ENCODE data around the gene ATF6. TPM values are rescaled to one million over a fixed set of nuclear protein-coding genes. Genes with fewer than 3 reads are reported as not detected.

The ATF6 gene
- total and polyA plus RNA-seq, 9 of the 15 experiments (the other 6 are each of a cell fraction or from before 2014, with no cell fraction given), result 11.7 to 32.4 (median 20.4) TPM

DNA sequence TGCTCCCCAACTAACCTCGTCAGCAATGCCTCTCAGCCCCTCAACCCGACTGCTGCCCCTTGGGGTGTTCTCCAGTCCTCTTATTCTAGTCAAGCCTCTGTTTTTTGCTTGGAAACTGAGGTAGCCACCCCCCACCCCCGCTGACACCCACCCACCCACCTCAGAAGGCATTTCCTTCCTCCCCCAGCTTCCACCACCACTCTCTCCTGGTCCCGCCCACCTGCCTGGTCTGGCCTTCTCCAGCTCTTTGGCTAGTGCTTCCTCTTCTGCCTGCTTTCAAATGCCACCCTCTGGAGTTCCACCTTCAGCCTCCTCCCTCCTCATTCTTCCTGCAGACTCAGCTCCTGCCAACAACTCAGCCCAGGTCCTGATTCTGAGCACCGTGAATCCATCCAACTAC lies 222.3 kb downstream of the ATF6 start:
- H2AFZ ChIP-seq (ENCODE audit: low read depth, low read length), result no peak overlapping the region
- ATAC-seq (no peak), DNase-seq (ENCODE audit: extremely low read depth in 1 of 4, low spot score in 3 of 4) (no peak), FAIRE-seq (no peak)
- no peak overlapping the region for H3K4me3 ChIP-seq
- no peak for TF ChIP-seq NCOA4 (IDR thresholded peaks at IDR 0.05; ENCODE audit: partially characterized antibody)
- TF ChIP-seq NONO (IDR thresholded peaks at IDR 0.05; ENCODE audit: low read depth in 2 of 2, low read length in 1 of 2), result no peak
- no peak for TF ChIP-seq POLR2H (tag; IDR thresholded peaks at IDR 0.05; ENCODE audit: low read depth)
- H3K4me2 ChIP-seq (ENCODE audit: insufficient read depth, low read length), result no peak overlapping the region
- H3K4me1 ChIP-seq (replicated peaks in 1 of 2; ENCODE audit: control insufficient read depth in 2 of 2, insufficient read depth in 2 of 2, low read length in 2 of 2), result peaks cover 0 to 8% of the 10 kb centered on the region in 2 experiments; a peak in 2 of 5 replicates
- peaks cover 14 to 44% of the 10 kb centered on the region in 2 experiments; a peak in 3 of 5 replicates for H3K27me3 ChIP-seq (ENCODE audit: control insufficient read depth in 2 of 2, insufficient read depth in 2 of 2, low read length in 2 of 2)
- no TSS peak for BruUV-seq (replicated peaks)
- H4K20me1 ChIP-seq (replicated peaks; ENCODE audit: control insufficient read depth, insufficient read depth, low read length), result no peaks in the 10 kb centered on the region
- no peaks in the 10 kb centered on the region for H3K79me2 ChIP-seq (ENCODE audit: control insufficient read depth, insufficient read depth, low read length)
- 0% methylated on average over 4 of the region's 5 CpGs for WGBS (ENCODE audit: insufficient coverage, low coverage, missing lambda C conversion rate)
- ChIA-PET POLR2A (interaction anchor here (1.4 kb wide), 1 partner anchor 10 kb away, joined by 4 read pairs; no protein-coding TSS in a partner anchor), CTCF (ENCODE audit: low intra/inter-chr PET ratio) (no interaction called here)
- intact Hi-C loops (cut with micrococcal nuclease) (no loop called here), in situ Hi-C loops (cut with MboI) (no loop called here)
- no peaks in the 10 kb centered on the region for H3K9me1 ChIP-seq (ENCODE audit: control insufficient read depth, insufficient read depth, low read length)
- H3K36me3 ChIP-seq (ENCODE audit: control insufficient read depth, insufficient read depth, low read length), result no peaks in the 10 kb centered on the region
- H3K27ac ChIP-seq (ENCODE audit: extremely low read depth, low read depth, low read length), result no peak overlapping the region
- no peaks in the 10 kb centered on the region for H3K9me3 ChIP-seq (replicated peaks; ENCODE audit: control insufficient read depth, insufficient read depth, low read depth, low read length)
- H3K9ac ChIP-seq (ENCODE audit: insufficient read depth in 1 of 2, low read depth in 2 of 2, low read length in 2 of 2), result no peak overlapping the region

DNA sequence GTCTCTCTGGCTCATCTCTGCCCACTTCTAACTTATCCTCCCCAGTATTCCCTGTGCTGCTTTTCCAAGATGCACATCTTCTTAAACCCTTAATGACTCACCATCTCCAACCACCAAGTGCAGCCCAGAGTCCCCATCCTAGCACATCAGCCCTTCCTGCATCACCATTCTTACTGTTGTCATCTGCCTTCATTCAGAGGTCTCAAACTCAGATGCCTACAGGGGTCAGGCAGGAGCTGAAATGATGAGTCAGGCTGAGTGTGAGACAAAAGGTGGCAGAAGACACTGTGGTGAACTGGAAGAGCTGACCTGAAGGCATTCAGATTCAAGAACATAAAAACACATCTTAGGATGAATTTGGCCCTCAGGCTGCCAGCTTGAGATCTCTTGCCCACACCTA lies 223.0 kb downstream of the ATF6 start:
- ChIA-PET CTCF (ENCODE audit: low intra/inter-chr PET ratio) (no interaction called here), POLR2A (interaction anchor here (0.7 kb wide), 1 partner anchor 10 kb away, joined by 3 read pairs; no protein-coding TSS in a partner anchor)
- Histone ChIP-seq H3K9me3 (replicated peaks; ENCODE audit: control insufficient read depth, insufficient read depth, low read depth, low read length) (no peaks in the 10 kb centered on the region), H4K20me1 (replicated peaks; ENCODE audit: control insufficient read depth, insufficient read depth, low read length) (no peaks in the 10 kb centered on the region), H3K4me2 (ENCODE audit: insufficient read depth, low read length) (no peak overlapping the region), H3K4me3 (no peak overlapping the region), H3K4me1 (replicated peaks in 1 of 2; ENCODE audit: control insufficient read depth in 2 of 2, insufficient read depth in 2 of 2, low read length in 2 of 2) (peaks cover 0 to 3% of the 10 kb centered on the region in 2 experiments; a peak in 2 of 5 replicates), H3K27me3 (ENCODE audit: control insufficient read depth in 2 of 2, insufficient read depth in 2 of 2, low read length in 2 of 2) (peaks cover 12 to 44% of the 10 kb centered on the region in 2 experiments; a peak in 3 of 5 replicates), H3K9ac (ENCODE audit: insufficient read depth in 1 of 2, low read depth in 2 of 2, low read length in 2 of 2) (no peak overlapping the region), H3K79me2 (ENCODE audit: control insufficient read depth, insufficient read depth, low read length) (no peaks in the 10 kb centered on the region), H3K9me1 (ENCODE audit: control insufficient read depth, insufficient read depth, low read length) (no peaks in the 10 kb centered on the region), H2AFZ (ENCODE audit: low read depth, low read length) (no peak overlapping the region), H3K36me3 (ENCODE audit: control insufficient read depth, insufficient read depth, low read length) (no peaks in the 10 kb centered on the region), H3K27ac (ENCODE audit: extremely low read depth, low read depth, low read length) (no peak overlapping the region)
- in situ Hi-C loops (cut with MboI), result no loop called here
- ATAC-seq (peak; percentile 46; the same call in 2 of the 3 replicates), DNase-seq (ENCODE audit: extremely low read depth in 1 of 4, low spot score in 3 of 4) (peak in 1 of 4 experiments; percentile 12), FAIRE-seq (peak; percentile 44)
- BruUV-seq (replicated peaks), result no TSS peak
- intact Hi-C loops (cut with micrococcal nuclease), result no loop called here
- no peak for TF ChIP-seq RAD21 (CRISPR knock-in tag; conservative IDR thresholded peaks at IDR 0.05 in 1 of 2, IDR thresholded peaks at IDR 0.05 in 1 of 2)
- TF ChIP-seq EP300 (IDR thresholded peaks at IDR 0.05; ENCODE audit: low read length), result no peak
- no peak for TF ChIP-seq JUN (IDR thresholded peaks at IDR 0.05; ENCODE audit: borderline replicate concordance, low read depth, low read length)
- no peak for TF ChIP-seq JUN (CRISPR knock-in tag; IDR thresholded peaks at IDR 0.05; ENCODE audit: borderline replicate concordance)
- peak; percentile 19; the same call in 1 of the 2 replicates for TF ChIP-seq MAFF (IDR thresholded peaks at IDR 0.05; ENCODE audit: low read length)
- no peak for TF ChIP-seq TCF7L2 (IDR thresholded peaks at IDR 0.05; ENCODE audit: low read depth, low read length)
- TF ChIP-seq RB1 (IDR thresholded peaks at IDR 0.05; ENCODE audit: low read depth), result no peak
- TF ChIP-seq MAFK (IDR thresholded peaks at IDR 0.05; ENCODE audit: low read length), result 0 out of 2 replicates have a peak, but pooled peaks have one; percentile 23
- peak; percentile 55; the same call in 1 of the 2 replicates for TF ChIP-seq C11orf30 (IDR thresholded peaks at IDR 0.05; ENCODE audit: low read depth)
- no peak for TF ChIP-seq ZNF699 (CRISPR knock-in tag; IDR thresholded peaks at IDR 0.05; ENCODE audit: insufficient replicate concordance)
- TF ChIP-seq ZNF316 (IDR thresholded peaks at IDR 0.05), result peak; percentile 57
- TF ChIP-seq, protein P1, sequence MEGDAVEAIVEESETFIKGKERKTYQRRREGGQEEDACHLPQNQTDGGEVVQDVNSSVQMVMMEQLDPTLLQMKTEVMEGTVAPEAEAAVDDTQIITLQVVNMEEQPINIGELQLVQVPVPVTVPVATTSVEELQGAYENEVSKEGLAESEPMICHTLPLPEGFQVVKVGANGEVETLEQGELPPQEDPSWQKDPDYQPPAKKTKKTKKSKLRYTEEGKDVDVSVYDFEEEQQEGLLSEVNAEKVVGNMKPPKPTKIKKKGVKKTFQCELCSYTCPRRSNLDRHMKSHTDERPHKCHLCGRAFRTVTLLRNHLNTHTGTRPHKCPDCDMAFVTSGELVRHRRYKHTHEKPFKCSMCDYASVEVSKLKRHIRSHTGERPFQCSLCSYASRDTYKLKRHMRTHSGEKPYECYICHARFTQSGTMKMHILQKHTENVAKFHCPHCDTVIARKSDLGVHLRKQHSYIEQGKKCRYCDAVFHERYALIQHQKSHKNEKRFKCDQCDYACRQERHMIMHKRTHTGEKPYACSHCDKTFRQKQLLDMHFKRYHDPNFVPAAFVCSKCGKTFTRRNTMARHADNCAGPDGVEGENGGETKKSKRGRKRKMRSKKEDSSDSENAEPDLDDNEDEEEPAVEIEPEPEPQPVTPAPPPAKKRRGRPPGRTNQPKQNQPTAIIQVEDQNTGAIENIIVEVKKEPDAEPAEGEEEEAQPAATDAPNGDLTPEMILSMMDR (IDR thresholded peaks at IDR 0.05 in 2 of 3, conservative IDR thresholded peaks at IDR 0.05 in 1 of 3; ENCODE audit: insufficient read depth in 2 of 3, low read depth in 1 of 3, low read length in 3 of 3), result peak in 2 of 3 experiments; percentile 16 to 20; a peak in 1 of 6 replicates
- no peak for TF ChIP-seq CBFA2T3 (IDR thresholded peaks at IDR 0.05)
- TF ChIP-seq CC2D1A (IDR thresholded peaks at IDR 0.05), result no peak
